Transverse colon (tissue), 3 donors: ENCODE measurements around the gene PABPN1.

Source experiments
- CTCF ChIP-seq, 5 experiments: fragments of 200-600 bp in 3 of 5; fragments of 450-650 bp in 2 of 5; sonication (generic) in 3 of 5; IDR thresholded peaks; 1 replicate in 2 of 5; 2 replicates in 3 of 5; pipeline ENCODE4 v1.5.1; 2016 to 2017; ENCODE audit warnings: antibody characterized with exemption in 5 of 5, inconsistent platforms in 3 of 5, mild to moderate bottlenecking in 2 of 5, moderate library complexity in 1 of 5
- POLR2A ChIP-seq: fragments of 450-650 bp; IDR thresholded peaks from one replicate; pipeline ENCODE4 v1.6.1; 2016; ENCODE audit warnings: antibody characterized with exemption, mild to moderate bottlenecking, moderate library complexity

- no peak for TF ChIP-seq CTCF (IDR thresholded peaks at IDR 0.05)
- TF ChIP-seq POLR2A: no peak
Measured at GRCh38 chr14:23359167-23359626, 37.9 kb downstream of the PABPN1 start.
